ENCODE measurements around the gene LRFN2.

- no peak for TF ChIP-seq RCOR1 (IDR thresholded peaks at IDR 0.05; ENCODE audit: low read length)
- TF ChIP-seq CTCF (IDR thresholded peaks at IDR 0.05) = no peak
- TF ChIP-seq GABPA (IDR thresholded peaks at IDR 0.05; ENCODE audit: low read depth) = no peak
- TF ChIP-seq JUND (IDR thresholded peaks at IDR 0.05) = no peak
- TF ChIP-seq FOSL2 (IDR thresholded peaks at IDR 0.05; ENCODE audit: borderline replicate concordance, low read depth) = no peak
- TF ChIP-seq CHD2 (IDR thresholded peaks at IDR 0.05; ENCODE audit: low read length, partially characterized antibody) = no peak
- TF ChIP-seq MEF2A (IDR thresholded peaks at IDR 0.05; ENCODE audit: borderline replicate concordance, low read depth) = no peak
- no peak for TF ChIP-seq REST (IDR thresholded peaks at IDR 0.05; ENCODE audit: low read depth, low read length)
- TF ChIP-seq RFX5 (IDR thresholded peaks at IDR 0.05; ENCODE audit: low read length) = no peak
- TF ChIP-seq, protein P1, sequence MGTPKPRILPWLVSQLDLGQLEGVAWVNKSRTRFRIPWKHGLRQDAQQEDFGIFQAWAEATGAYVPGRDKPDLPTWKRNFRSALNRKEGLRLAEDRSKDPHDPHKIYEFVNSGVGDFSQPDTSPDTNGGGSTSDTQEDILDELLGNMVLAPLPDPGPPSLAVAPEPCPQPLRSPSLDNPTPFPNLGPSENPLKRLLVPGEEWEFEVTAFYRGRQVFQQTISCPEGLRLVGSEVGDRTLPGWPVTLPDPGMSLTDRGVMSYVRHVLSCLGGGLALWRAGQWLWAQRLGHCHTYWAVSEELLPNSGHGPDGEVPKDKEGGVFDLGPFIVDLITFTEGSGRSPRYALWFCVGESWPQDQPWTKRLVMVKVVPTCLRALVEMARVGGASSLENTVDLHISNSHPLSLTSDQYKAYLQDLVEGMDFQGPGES (IDR thresholded peaks at IDR 0.05; ENCODE audit: low read depth, low read length) = no peak
- TF ChIP-seq FOXJ3 (CRISPR knock-in tag; IDR thresholded peaks at IDR 0.05) = no peak
- TF ChIP-seq NRF1 (IDR thresholded peaks at IDR 0.05; ENCODE audit: low read depth, low read length) = no peak
- no peak for TF ChIP-seq EZH2phosphoT487 (IDR thresholded peaks at IDR 0.05; ENCODE audit: borderline replicate concordance, low read depth)
These were observed 101.4 kb downstream of the LRFN2 start for GRCh38 chr6:40485795-40486194.
